H9 (cell line): ENCODE results near the gene NFE2L3. TPM values are rescaled to one million over a fixed set of nuclear protein-coding genes. Genes with fewer than 3 reads are reported as not detected.

ENCODE experiments used
- DNase-seq: peaks from one replicate; pipeline ENCODE4 v3.0.0-alpha.2; 2017
- H2AFZ ChIP-seq: one replicate; pipeline ENCODE4 v1.6.1; 2013; ENCODE audit warnings: mild to moderate bottlenecking, low read length, control low read depth, moderate library complexity
- H2AK5ac ChIP-seq: 2 replicates; pipeline ENCODE4 v1.6.1; 2013; ENCODE audit warnings: low read length, control low read depth, mixed read lengths; ENCODE audit not compliant: insufficient read length
- H2BK120ac ChIP-seq: one replicate; pipeline ENCODE4 v1.6.1; 2013; ENCODE audit warnings: low read depth, mild to moderate bottlenecking, low read length, control low read depth, inconsistent platforms; ENCODE audit not compliant: poor library complexity, severe bottlenecking
- H2BK12ac ChIP-seq: 2 replicates; pipeline ENCODE4 v1.6.1; 2013; ENCODE audit warnings: low read length, control low read depth, mixed read lengths, low read depth; ENCODE audit not compliant: insufficient read length
- H2BK15ac ChIP-seq: 2 replicates; pipeline ENCODE4 v1.6.1; 2013; ENCODE audit warnings: low read depth, low read length, control low read depth
- H2BK20ac ChIP-seq: one replicate; pipeline ENCODE4 v1.6.1; 2013; ENCODE audit warnings: low read depth, mild to moderate bottlenecking, low read length, control low read depth, inconsistent platforms; ENCODE audit not compliant: poor library complexity, severe bottlenecking
- H2BK5ac ChIP-seq: 2 replicates; pipeline ENCODE4 v1.6.1; 2013; ENCODE audit warnings: low read length, control low read depth, mixed read lengths; ENCODE audit not compliant: insufficient read length
- H3K14ac ChIP-seq: 2 replicates; pipeline ENCODE4 v1.6.1; 2013; ENCODE audit warnings: low read length, control low read depth; ENCODE audit not compliant: insufficient read depth
- H3K18ac ChIP-seq: 2 replicates; pipeline ENCODE4 v1.6.1; 2013; ENCODE audit warnings: low read depth, mild to moderate bottlenecking, mixed read lengths, low read length, control low read depth; ENCODE audit not compliant: insufficient read length
- H3K23ac ChIP-seq: 2 replicates; pipeline ENCODE4 v1.6.1; 2013; ENCODE audit warnings: low read length, control low read depth, mixed read lengths, low read depth; ENCODE audit not compliant: insufficient read length
- H3K23me2 ChIP-seq: 2 replicates; pipeline ENCODE4 v1.6.1; 2013; ENCODE audit warnings: low read depth, mild to moderate bottlenecking, mixed read lengths, low read length, control low read depth; ENCODE audit not compliant: insufficient read length, poor library complexity, severe bottlenecking
- H3K27ac ChIP-seq: 2 replicates; pipeline ENCODE4 v1.5.1; 2013; ENCODE audit warnings: low read length, control low read depth, mixed read lengths, low read depth; ENCODE audit not compliant: insufficient read length
- H3K27me3 ChIP-seq: 2 replicates; pipeline ENCODE4 v1.6.1; 2013; ENCODE audit warnings: low read length, control low read depth, inconsistent platforms; ENCODE audit not compliant: insufficient read depth
- H3K4ac ChIP-seq: 2 replicates; pipeline ENCODE4 v1.6.1; 2013; ENCODE audit warnings: low read depth, mild to moderate bottlenecking, control low read depth, inconsistent platforms, low read length, moderate library complexity
- H3K4me1 ChIP-seq: 2 replicates; pipeline ENCODE4 v1.6.1; 2013; ENCODE audit warnings: low read length, control low read depth, inconsistent platforms; ENCODE audit not compliant: insufficient read depth
- H3K4me2 ChIP-seq: 2 replicates; pipeline ENCODE4 v1.6.1; 2013; ENCODE audit warnings: low read length, control low read depth, mixed read lengths; ENCODE audit not compliant: insufficient read length, insufficient read depth
- H3K56ac ChIP-seq: 2 replicates; pipeline ENCODE4 v1.6.1; 2013; ENCODE audit warnings: low read depth, mild to moderate bottlenecking, mixed read lengths, low read length, control low read depth; ENCODE audit not compliant: insufficient read length
- H3K79me1 ChIP-seq: 2 replicates; pipeline ENCODE4 v1.6.1; 2013; ENCODE audit warnings: low read depth, mild to moderate bottlenecking, moderate library complexity, low read length, control low read depth, inconsistent platforms; ENCODE audit not compliant: insufficient read depth, poor library complexity, severe bottlenecking
- H3K79me2 ChIP-seq: 2 replicates; pipeline ENCODE4 v1.6.1; 2013; ENCODE audit warnings: low read length, control low read depth, inconsistent platforms; ENCODE audit not compliant: insufficient read depth
- H3K9ac ChIP-seq: 2 replicates; pipeline ENCODE4 v1.6.1; 2013; ENCODE audit warnings: low read length, control low read depth, mixed read lengths; ENCODE audit not compliant: insufficient read length; ENCODE audit errors: extremely low read depth
- H3K9me3 ChIP-seq: one replicate; pipeline ENCODE4 v1.6.1; 2013; ENCODE audit warnings: low read depth, low read length, inconsistent platforms; ENCODE audit not compliant: control insufficient read depth
- H3T11ph ChIP-seq: one replicate; pipeline ENCODE4 v1.6.1; 2013; ENCODE audit warnings: mild to moderate bottlenecking, low read length, control low read depth, inconsistent platforms
- H4K20me1 ChIP-seq: one replicate; pipeline ENCODE4 v1.6.1; 2013; ENCODE audit not compliant: control insufficient read depth, insufficient read length, insufficient read depth
- H4K5ac ChIP-seq: 2 replicates; pipeline ENCODE4 v1.6.1; 2013; ENCODE audit warnings: low read depth, mild to moderate bottlenecking, mixed read lengths, low read length, control low read depth; ENCODE audit not compliant: insufficient read length
- H4K8ac ChIP-seq: replicated peaks from 2 replicates; pipeline ENCODE4 v1.6.1; 2013; ENCODE audit warnings: low read length, control low read depth, mixed read lengths, low read depth; ENCODE audit not compliant: insufficient read length
- H4K91ac ChIP-seq: 2 replicates; pipeline ENCODE4 v1.6.1; 2013; ENCODE audit warnings: low read depth, mild to moderate bottlenecking, moderate library complexity, mixed read lengths, low read length, control low read depth; ENCODE audit not compliant: insufficient read length
- H3K27ac Mint-ChIP-seq, 3 experiments: 2 replicates in 2 of 3; 3 replicates in 1 of 3; pipeline ENCODE4 v1.8.0; 2020 to 2021; ENCODE audit warnings: mixed read lengths in 3 of 3, mild to moderate bottlenecking in 1 of 3, moderate library complexity in 1 of 3
- H3K27me3 Mint-ChIP-seq: 2 replicates; pipeline ENCODE4 v1.8.0; 2021; ENCODE audit warnings: low read depth, mild to moderate bottlenecking, moderate library complexity, mixed read lengths
- H3K36me3 Mint-ChIP-seq, 3 experiments: 2 replicates in 2 of 3; 3 replicates in 1 of 3; pipeline ENCODE4 v1.8.0; 2020 to 2021; ENCODE audit warnings: low read depth in 3 of 3, mixed read lengths in 3 of 3; ENCODE audit not compliant: insufficient read depth in 1 of 3
- H3K4me1 Mint-ChIP-seq, 2 experiments: 2 replicates each; pipeline ENCODE4 v1.8.0; 2020; ENCODE audit warnings: mixed read lengths in 2 of 2
- H3K4me3 Mint-ChIP-seq, 2 experiments: 2 replicates in 1 of 2; 3 replicates in 1 of 2; pipeline ENCODE4 v1.8.0; 2020 to 2021; ENCODE audit warnings: mild to moderate bottlenecking in 2 of 2, mixed read lengths in 2 of 2, moderate library complexity in 1 of 2
- H3K9me3 Mint-ChIP-seq, 2 experiments: 2 replicates in 1 of 2; 3 replicates in 1 of 2; pipeline ENCODE4 v1.8.0; 2020; ENCODE audit warnings: mild to moderate bottlenecking in 2 of 2, mixed read lengths in 2 of 2, moderate library complexity in 1 of 2
- CTCF ChIP-seq: fragments of 200-600 bp; sonication (generic); conservative IDR thresholded peaks from 3 replicates; pipeline ENCODE4 v1.8.0; 2021; ENCODE audit warnings: antibody characterized with exemption, mild to moderate bottlenecking
- WGBS: extraction: QIAGEN DNeasy Blood & Tissue Kit; methylation state at CpG from one replicate; pipeline ENCODE4 v1.1.7; 2013; ENCODE audit warnings: missing lambda C conversion rate, low lambda C conversion rate, mixed read lengths; ENCODE audit not compliant: insufficient read length; ENCODE audit errors: extremely low coverage; 5-methylcytosine and 5-hydroxymethylcytosine counted together
- total RNA-seq: library from RNA; stranded (reverse); gene quantifications from 2 replicates; pipeline ENCODE4 v1.2.1, GENCODE V29; 2021

The NFE2L3 gene
- total RNA-seq, 1 experiment from 2014 or later, result 46.9 TPM

GRCh38 chr7:26156451-26157420 is 4.7 kb downstream of the NFE2L3 start:
- H3K27me3 Mint-ChIP-seq, result peaks cover 12% of the 10 kb centered on the region

More at GRCh38 chr7:26156451-26157420, 4.7 kb downstream of the NFE2L3 start:
- Histone ChIP-seq H3K56ac (no peak overlapping the region), H3T11ph (no peak overlapping the region), H3K27ac (no peak overlapping the region), H2BK5ac (no peak overlapping the region), H3K9ac (no peak overlapping the region), H3K23ac (no peak overlapping the region), H3K4me2 (no peak overlapping the region), H3K79me1 (peaks cover 7% of the 10 kb centered on the region), H3K79me2 (peaks cover 76% of the 10 kb centered on the region), H3K9me3 (no peaks in the 10 kb centered on the region), H2BK20ac (no peak overlapping the region), H3K23me2 (peaks cover 10% of the 10 kb centered on the region), H4K8ac (no peak overlapping the region), H3K4ac (no peak overlapping the region), H2BK15ac (no peak overlapping the region), H4K20me1 (no peaks in the 10 kb centered on the region), H4K5ac (no peak overlapping the region), H2BK12ac (no peak overlapping the region), H2AK5ac (no peak overlapping the region), H3K27me3 (no peaks in the 10 kb centered on the region), H2AFZ (no peak overlapping the region), H3K4me1 (peaks cover 43% of the 10 kb centered on the region), H4K91ac (no peak overlapping the region), H3K14ac (no peak overlapping the region), H2BK120ac (no peak overlapping the region), H3K18ac (no peak overlapping the region)
- Mint-ChIP-seq H3K4me1 (peaks cover 71 to 80% of the 10 kb centered on the region in 2 experiments), H3K4me3 (peak overlapping the region in 1 of 2 experiments; percentile 62; a peak in 3 of 5 replicates), H3K27ac (peak overlapping the region in 1 of 3 experiments; percentile 94; a peak in 3 of 7 replicates), H3K9me3 (no peaks in the 10 kb centered on the region; a peak in 1 of 5 replicates), H3K36me3 (peaks cover 3 to 46% (median 4%) of the 10 kb centered on the region in 3 experiments; a peak in 4 of 7 replicates)
- DNase-seq, result no peak
- WGBS, result no CpG with 5 or more reads among the region's 20 CpGs
- TF ChIP-seq CTCF, result no peak
